WTC11 (cell line): ENCODE data around the gene RIMBP2. TPM values are rescaled to one million over a fixed set of nuclear protein-coding genes. Genes with fewer than 3 reads are reported as not detected.

Experiments
- ATAC-seq: fragments of 200-7000 bp; cut with Tn5 transposase; 2 replicates; pipeline ENCODE4 v1.10.0; 2021; ENCODE audit warnings: mild to moderate bottlenecking, moderate library complexity
- CTCF ChIA-PET: fragments of 300-600 bp; sonication (Branson Sonifier 250); formaldehyde crosslinking; loops from one replicate; lab custom pipeline; 2021; ENCODE audit warnings: antibody characterized with exemption; lab: Charles Lee
- POLR2A ChIA-PET: fragments of 350-600 bp; sonication (Branson Sonifier 250); formaldehyde crosslinking; loops from one replicate; lab custom pipeline; 2021; ENCODE audit warnings: antibody characterized with exemption; lab: Charles Lee
- DNase-seq: peaks from one replicate; pipeline ENCODE4 v3.0.0; 2021; ENCODE audit warnings: low spot score
- H3K27ac Mint-ChIP-seq: 2 replicates; pipeline ENCODE4 v1.8.0; 2021; ENCODE audit warnings: mixed read lengths
- H3K27me3 Mint-ChIP-seq: 2 replicates; pipeline ENCODE4 v1.8.0; 2021; ENCODE audit warnings: low read depth, mild to moderate bottlenecking, moderate library complexity, mixed read lengths
- H3K36me3 Mint-ChIP-seq: 2 replicates; pipeline ENCODE4 v1.8.0; 2021; ENCODE audit warnings: mixed read lengths
- H3K4me1 Mint-ChIP-seq: 2 replicates; pipeline ENCODE4 v1.8.0; 2022; ENCODE audit warnings: mixed read lengths
- H3K4me3 Mint-ChIP-seq: 2 replicates; pipeline ENCODE4 v1.8.0; 2021; ENCODE audit warnings: mild to moderate bottlenecking, moderate library complexity, mixed read lengths
- H3K9me3 Mint-ChIP-seq: 2 replicates; pipeline ENCODE4 v1.8.0; 2021; ENCODE audit warnings: mixed read lengths
- ESRRA ChIP-seq: sonication (generic); formaldehyde crosslinking; IDR thresholded peaks from 2 replicates; pipeline ENCODE4 v1.8.1; 2022; ENCODE audit warnings: mild to moderate bottlenecking, missing genetic modification reagents, borderline replicate concordance
- FOXJ3 ChIP-seq: sonication (generic); formaldehyde crosslinking; IDR thresholded peaks from 2 replicates; pipeline ENCODE4 v1.9.0; 2021; ENCODE audit warnings: missing genetic modification reagents, mild to moderate bottlenecking, borderline replicate concordance
- GABPB1 ChIP-seq: sonication (generic); formaldehyde crosslinking; IDR thresholded peaks from 2 replicates; pipeline ENCODE4 v1.8.1; 2023; ENCODE audit warnings: mild to moderate bottlenecking, missing genetic modification reagents
- GRHL2 ChIP-seq: fragments of 250-450 bp; sonication (Bioruptor Pico); IDR thresholded peaks from 2 replicates; pipeline ENCODE4 v1.8.0; 2022; ENCODE audit warnings: mild to moderate bottlenecking, moderate library complexity; ENCODE audit not compliant: insufficient replicate concordance, severe bottlenecking
- OVOL2 ChIP-seq: fragments of 250-450 bp; sonication (Bioruptor Pico); IDR thresholded peaks from 2 replicates; pipeline ENCODE4 v1.9.0; 2021; ENCODE audit warnings: mild to moderate bottlenecking, borderline replicate concordance
- SMAD3 ChIP-seq: sonication (generic); formaldehyde crosslinking; IDR thresholded peaks from 2 replicates; pipeline ENCODE4 v1.8.0; 2022; ENCODE audit warnings: missing genetic modification reagents, mild to moderate bottlenecking, borderline replicate concordance
- SMAD4 ChIP-seq: sonication (generic); formaldehyde crosslinking; IDR thresholded peaks from 2 replicates; pipeline ENCODE4 v1.8.0; 2022; ENCODE audit warnings: mild to moderate bottlenecking, missing genetic modification reagents
- SP1 ChIP-seq: sonication (generic); formaldehyde crosslinking; conservative IDR thresholded peaks from 2 replicates; pipeline ENCODE4 v1.8.1; 2022; ENCODE audit warnings: missing genetic modification reagents
- ZNF232 ChIP-seq: sonication (generic); formaldehyde crosslinking; IDR thresholded peaks from 2 replicates; pipeline ENCODE4 v1.8.0; 2022; ENCODE audit warnings: mild to moderate bottlenecking, missing genetic modification reagents
- ZNF263 ChIP-seq: sonication (generic); formaldehyde crosslinking; IDR thresholded peaks from 2 replicates; pipeline ENCODE4 v1.8.1; 2022; ENCODE audit warnings: low read depth, mild to moderate bottlenecking, moderate library complexity, missing genetic modification reagents
- ZNF281 ChIP-seq: sonication (generic); formaldehyde crosslinking; IDR thresholded peaks from 2 replicates; pipeline ENCODE4 v1.8.0; 2023; ENCODE audit warnings: mild to moderate bottlenecking, missing genetic modification reagents
- ZNF425 ChIP-seq: fragments of 250-450 bp; sonication (Bioruptor Pico); conservative IDR thresholded peaks from 2 replicates; pipeline ENCODE4 v1.9.0; 2021; ENCODE audit warnings: mild to moderate bottlenecking
- ZNF532 ChIP-seq: fragments of 250-450 bp; sonication (Bioruptor Pico); IDR thresholded peaks from 2 replicates; pipeline ENCODE4 v1.9.0; 2021; ENCODE audit warnings: mild to moderate bottlenecking, borderline replicate concordance
- total RNA-seq: library from RNA; stranded (reverse); gene quantifications from 3 replicates; pipeline ENCODE4 v1.2.3, GENCODE V29; 2021
- TF ChIP-seq, protein P1 (sequence below): sonication (generic); formaldehyde crosslinking; IDR thresholded peaks from 2 replicates; pipeline ENCODE4 v1.8.1; 2022; ENCODE audit warnings: low read depth, missing genetic modification reagents, borderline replicate concordance
- TF ChIP-seq, protein P2 (sequence below): fragments of 250-450 bp; sonication (Bioruptor Pico); IDR thresholded peaks from 2 replicates; pipeline ENCODE4 v2.1.2; 2022; ENCODE audit warnings: mild to moderate bottlenecking, moderate library complexity
- TF ChIP-seq, protein P3 (sequence below): sonication (generic); formaldehyde crosslinking; IDR thresholded peaks from 2 replicates; pipeline ENCODE4 v1.8.1; 2023; ENCODE audit warnings: mild to moderate bottlenecking, missing genetic modification reagents, moderate library complexity
- TF ChIP-seq, protein P4 (sequence below): sonication (generic); formaldehyde crosslinking; IDR thresholded peaks from 2 replicates; pipeline ENCODE4 v1.8.0; 2022; ENCODE audit warnings: mild to moderate bottlenecking, missing genetic modification reagents
- TF ChIP-seq, protein P5 (sequence below): fragments of 200-600 bp; IDR thresholded peaks from 2 replicates; pipeline ENCODE4 v1.8.0; 2022; ENCODE audit warnings: antibody characterized with exemption
- TF ChIP-seq, protein P6 (sequence below): fragments of 250-450 bp; sonication (Bioruptor Pico); IDR thresholded peaks from 2 replicates; pipeline ENCODE4 v1.8.0; 2021; ENCODE audit warnings: mild to moderate bottlenecking

Gene RIMBP2
- total RNA-seq, 1 experiment from 2014 or later = 2.6 TPM

GRCh38 chr12:130614530-130614905 lies 101.6 kb downstream of the RIMBP2 start:
- TF ChIP-seq GABPB1 (CRISPR knock-in tag) = no peak
- no peak for TF ChIP-seq SMAD4 (CRISPR knock-in tag)
- TF ChIP-seq, protein P1, sequence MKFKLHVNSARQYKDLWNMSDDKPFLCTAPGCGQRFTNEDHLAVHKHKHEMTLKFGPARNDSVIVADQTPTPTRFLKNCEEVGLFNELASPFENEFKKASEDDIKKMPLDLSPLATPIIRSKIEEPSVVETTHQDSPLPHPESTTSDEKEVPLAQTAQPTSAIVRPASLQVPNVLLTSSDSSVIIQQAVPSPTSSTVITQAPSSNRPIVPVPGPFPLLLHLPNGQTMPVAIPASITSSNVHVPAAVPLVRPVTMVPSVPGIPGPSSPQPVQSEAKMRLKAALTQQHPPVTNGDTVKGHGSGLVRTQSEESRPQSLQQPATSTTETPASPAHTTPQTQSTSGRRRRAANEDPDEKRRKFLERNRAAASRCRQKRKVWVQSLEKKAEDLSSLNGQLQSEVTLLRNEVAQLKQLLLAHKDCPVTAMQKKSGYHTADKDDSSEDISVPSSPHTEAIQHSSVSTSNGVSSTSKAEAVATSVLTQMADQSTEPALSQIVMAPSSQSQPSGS = no peak
- TF ChIP-seq ZNF232 = no peak
- no peak for TF ChIP-seq GRHL2 (CRISPR knock-in tag)
- no peak for TF ChIP-seq ESRRA
- TF ChIP-seq OVOL2 (CRISPR knock-in tag) = no peak
- no peak for TF ChIP-seq FOXJ3 (CRISPR knock-in tag)
- TF ChIP-seq ZNF532 (CRISPR knock-in tag) = no peak
- TF ChIP-seq SMAD3 (CRISPR knock-in tag) = no peak
- TF ChIP-seq ZNF281 (CRISPR knock-in tag) = no peak
- TF ChIP-seq, protein P2, sequence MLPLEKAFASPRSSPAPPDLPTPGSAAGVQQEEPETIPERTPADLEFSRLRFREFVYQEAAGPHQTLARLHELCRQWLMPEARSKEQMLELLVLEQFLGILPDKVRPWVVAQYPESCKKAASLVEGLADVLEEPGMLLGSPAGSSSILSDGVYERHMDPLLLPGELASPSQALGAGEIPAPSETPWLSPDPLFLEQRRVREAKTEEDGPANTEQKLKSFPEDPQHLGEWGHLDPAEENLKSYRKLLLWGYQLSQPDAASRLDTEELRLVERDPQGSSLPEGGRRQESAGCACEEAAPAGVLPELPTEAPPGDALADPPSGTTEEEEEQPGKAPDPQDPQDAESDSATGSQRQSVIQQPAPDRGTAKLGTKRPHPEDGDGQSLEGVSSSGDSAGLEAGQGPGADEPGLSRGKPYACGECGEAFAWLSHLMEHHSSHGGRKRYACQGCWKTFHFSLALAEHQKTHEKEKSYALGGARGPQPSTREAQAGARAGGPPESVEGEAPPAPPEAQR = no peak
- no peak for TF ChIP-seq ZNF425 (CRISPR knock-in tag)
- TF ChIP-seq, protein P3, sequence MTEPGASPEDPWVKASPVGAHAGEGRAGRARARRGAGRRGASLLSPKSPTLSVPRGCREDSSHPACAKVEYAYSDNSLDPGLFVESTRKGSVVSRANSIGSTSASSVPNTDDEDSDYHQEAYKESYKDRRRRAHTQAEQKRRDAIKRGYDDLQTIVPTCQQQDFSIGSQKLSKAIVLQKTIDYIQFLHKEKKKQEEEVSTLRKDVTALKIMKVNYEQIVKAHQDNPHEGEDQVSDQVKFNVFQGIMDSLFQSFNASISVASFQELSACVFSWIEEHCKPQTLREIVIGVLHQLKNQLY = no peak
- TF ChIP-seq, protein P4, sequence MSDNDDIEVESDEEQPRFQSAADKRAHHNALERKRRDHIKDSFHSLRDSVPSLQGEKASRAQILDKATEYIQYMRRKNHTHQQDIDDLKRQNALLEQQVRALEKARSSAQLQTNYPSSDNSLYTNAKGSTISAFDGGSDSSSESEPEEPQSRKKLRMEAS = no peak
- TF ChIP-seq, protein P5, sequence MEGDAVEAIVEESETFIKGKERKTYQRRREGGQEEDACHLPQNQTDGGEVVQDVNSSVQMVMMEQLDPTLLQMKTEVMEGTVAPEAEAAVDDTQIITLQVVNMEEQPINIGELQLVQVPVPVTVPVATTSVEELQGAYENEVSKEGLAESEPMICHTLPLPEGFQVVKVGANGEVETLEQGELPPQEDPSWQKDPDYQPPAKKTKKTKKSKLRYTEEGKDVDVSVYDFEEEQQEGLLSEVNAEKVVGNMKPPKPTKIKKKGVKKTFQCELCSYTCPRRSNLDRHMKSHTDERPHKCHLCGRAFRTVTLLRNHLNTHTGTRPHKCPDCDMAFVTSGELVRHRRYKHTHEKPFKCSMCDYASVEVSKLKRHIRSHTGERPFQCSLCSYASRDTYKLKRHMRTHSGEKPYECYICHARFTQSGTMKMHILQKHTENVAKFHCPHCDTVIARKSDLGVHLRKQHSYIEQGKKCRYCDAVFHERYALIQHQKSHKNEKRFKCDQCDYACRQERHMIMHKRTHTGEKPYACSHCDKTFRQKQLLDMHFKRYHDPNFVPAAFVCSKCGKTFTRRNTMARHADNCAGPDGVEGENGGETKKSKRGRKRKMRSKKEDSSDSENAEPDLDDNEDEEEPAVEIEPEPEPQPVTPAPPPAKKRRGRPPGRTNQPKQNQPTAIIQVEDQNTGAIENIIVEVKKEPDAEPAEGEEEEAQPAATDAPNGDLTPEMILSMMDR = no peak
- TF ChIP-seq ZNF263 (CRISPR knock-in tag) = no peak
- TF ChIP-seq SP1 (CRISPR knock-in tag) = no peak
- TF ChIP-seq, protein P6, sequence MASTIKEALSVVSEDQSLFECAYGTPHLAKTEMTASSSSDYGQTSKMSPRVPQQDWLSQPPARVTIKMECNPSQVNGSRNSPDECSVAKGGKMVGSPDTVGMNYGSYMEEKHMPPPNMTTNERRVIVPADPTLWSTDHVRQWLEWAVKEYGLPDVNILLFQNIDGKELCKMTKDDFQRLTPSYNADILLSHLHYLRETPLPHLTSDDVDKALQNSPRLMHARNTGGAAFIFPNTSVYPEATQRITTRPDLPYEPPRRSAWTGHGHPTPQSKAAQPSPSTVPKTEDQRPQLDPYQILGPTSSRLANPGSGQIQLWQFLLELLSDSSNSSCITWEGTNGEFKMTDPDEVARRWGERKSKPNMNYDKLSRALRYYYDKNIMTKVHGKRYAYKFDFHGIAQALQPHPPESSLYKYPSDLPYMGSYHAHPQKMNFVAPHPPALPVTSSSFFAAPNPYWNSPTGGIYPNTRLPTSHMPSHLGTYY (CRISPR knock-in tag) = no peak
- TF ChIP-seq, all 79 proteins: peak for 0
- DNase-seq = no peak
- ATAC-seq = no peak
- Mint-ChIP-seq H3K27me3 (no peaks in the 10 kb centered on the region), H3K27ac (no peak overlapping the region), H3K4me3 (no peak overlapping the region), H3K4me1 (peaks cover 8% of the 10 kb centered on the region; the same call in 1 of the 2 replicates), H3K9me3 (no peaks in the 10 kb centered on the region), H3K36me3 (no peaks in the 10 kb centered on the region)
- CTCF ChIA-PET = no interaction called here
- POLR2A ChIA-PET = no interaction called here
